B cell (primary cell): ENCODE results near the gene CGB1. TPM values are rescaled to one million over a fixed set of nuclear protein-coding genes. Genes with fewer than 3 reads are reported as not detected.

Experiments used
- polyA plus RNA-seq: library from polyadenylated mRNA; depleted of rRNA; stranded (reverse); fragments of >200 nt; gene quantifications from 2 replicates; pipeline ENCODE4 v1.2.3, GENCODE V29; 2012
- small RNA-seq: library from RNA; depleted of rRNA; stranded (forward); fragments of <200 nt; gene quantifications from one replicate; pipeline ENCODE3, GENCODE V24; 2012; ENCODE audit warnings: low replicate concordance, low read depth; ENCODE audit not compliant: insufficient read length
- total RNA-seq, 2 donors: library from RNA; stranded (reverse); fragments of 120-200 nt in 1 of 2; gene quantifications; 1 replicate in 1 of 2; 2 replicates in 1 of 2; pipeline versions ENCODE4 v1.2.3 to v1.2.4, GENCODE V29; 2013 to 2022

Gene CGB1
- total and polyA plus RNA-seq, 2 donors (not counting 1 experiment from before 2014, with no cell fraction given): not detected

Small RNAs within 50 kb of the gene (small RNA-seq; reads per million reads assigned to genes)
- gene MIR6798 (not detected), gene RN7SL708P (not detected)

Other genes with a start within 250 kb of the CGB1 start
- 39.1 and 42.9 TPM in 2 replicates for gene BCAT2, start 225.9 kb downstream of the CGB1 start, total RNA-seq
- 27.4 and 36.3 TPM in 2 replicates for gene BCAT2, start 225.9 kb downstream of the CGB1 start, polyA plus RNA-seq
- 2.9 and 5.1 TPM in 2 replicates for gene HSD17B14, start 200.4 kb downstream of the CGB1 start, total RNA-seq
- gene HSD17B14, start 200.4 kb downstream of the CGB1 start, polyA plus RNA-seq: 1.8 and 2.5 TPM in 2 replicates
- gene PLEKHA4, start 168.3 kb downstream of the CGB1 start, total RNA-seq: 5.5 and 6.2 TPM in 2 replicates
- 4.3 and 6.0 TPM in 2 replicates for gene PLEKHA4, start 168.3 kb downstream of the CGB1 start, polyA plus RNA-seq
- 122 and 128 TPM in 2 replicates for gene PPP1R15A, start 164.5 kb downstream of the CGB1 start, total RNA-seq
- gene PPP1R15A, start 164.5 kb downstream of the CGB1 start, polyA plus RNA-seq: 1,029 and 1,214 TPM in 2 replicates
- gene TULP2, start 138.2 kb downstream of the CGB1 start, total RNA-seq: not detected in 2 replicates
- gene TULP2, start 138.2 kb downstream of the CGB1 start, polyA plus RNA-seq: not detected in 2 replicates
- 134 and 136 TPM in 2 replicates for gene NUCB1, start 136.6 kb downstream of the CGB1 start, total RNA-seq
- gene NUCB1, start 136.6 kb downstream of the CGB1 start, polyA plus RNA-seq: 85.9 and 118 TPM in 2 replicates
- 0.64 TPM in 1 of 2 replicates, not detected in the other for gene DHDH, start 103.2 kb downstream of the CGB1 start, total RNA-seq
- gene DHDH, start 103.2 kb downstream of the CGB1 start, polyA plus RNA-seq: 0.82 TPM in 1 of 2 replicates, not detected in the other
- gene BAX, start 82.0 kb downstream of the CGB1 start, total RNA-seq: 92.7 and 95.3 TPM in 2 replicates
- 109 and 114 TPM in 2 replicates for gene BAX, start 82.0 kb downstream of the CGB1 start, polyA plus RNA-seq
- 881 and 937 TPM in 2 replicates for gene FTL, start 71.6 kb downstream of the CGB1 start, total RNA-seq
- 534 and 832 TPM in 2 replicates for gene FTL, start 71.6 kb downstream of the CGB1 start, polyA plus RNA-seq
- gene GYS1, start 43.6 kb downstream of the CGB1 start, total RNA-seq: 62.7 and 63.0 TPM in 2 replicates
- gene GYS1, start 43.6 kb downstream of the CGB1 start, polyA plus RNA-seq: 22.7 and 28.9 TPM in 2 replicates
- gene RUVBL2, start 43.0 kb downstream of the CGB1 start, total RNA-seq: 36.1 and 44.8 TPM in 2 replicates
- gene RUVBL2, start 43.0 kb downstream of the CGB1 start, polyA plus RNA-seq: 50.7 and 57.4 TPM in 2 replicates
- gene LHB, start 19.8 kb downstream of the CGB1 start, total RNA-seq: 1.1 TPM in 1 of 2 replicates, not detected in the other
- gene LHB, start 19.8 kb downstream of the CGB1 start, polyA plus RNA-seq: 1.6 and 4.7 TPM in 2 replicates
- gene CGB3, start 12.6 kb downstream of the CGB1 start, total RNA-seq: not detected in 2 replicates
- gene CGB3, start 12.6 kb downstream of the CGB1 start, polyA plus RNA-seq: not detected in 2 replicates
- gene CGB2, start 5.0 kb downstream of the CGB1 start, total RNA-seq: not detected in 2 replicates
- gene CGB2, start 5.0 kb downstream of the CGB1 start, polyA plus RNA-seq: not detected in 2 replicates
- gene CGB5, start 7.0 kb upstream of the CGB1 start, total RNA-seq: not detected in 2 replicates
- not detected in 2 replicates for gene CGB5, start 7.0 kb upstream of the CGB1 start, polyA plus RNA-seq
- gene CGB8, start 12.2 kb upstream of the CGB1 start, total RNA-seq: not detected in 2 replicates
- gene CGB8, start 12.2 kb upstream of the CGB1 start, polyA plus RNA-seq: not detected in 2 replicates
- gene CGB7, start 20.9 kb upstream of the CGB1 start, total RNA-seq: not detected in 2 replicates
- not detected in 2 replicates for gene CGB7, start 20.9 kb upstream of the CGB1 start, polyA plus RNA-seq
- gene NTF4, start 27.9 kb upstream of the CGB1 start, total RNA-seq: not detected in 2 replicates
- gene NTF4, start 27.9 kb upstream of the CGB1 start, polyA plus RNA-seq: not detected in 2 replicates
- 0.10 TPM in 1 of 2 replicates, not detected in the other for gene KCNA7, start 35.8 kb upstream of the CGB1 start, total RNA-seq
- not detected in 2 replicates for gene KCNA7, start 35.8 kb upstream of the CGB1 start, polyA plus RNA-seq
- 598 and 610 TPM in 2 replicates for gene SNRNP70, start 48.6 kb upstream of the CGB1 start, total RNA-seq
- 954 and 1,219 TPM in 2 replicates for gene SNRNP70, start 48.6 kb upstream of the CGB1 start, polyA plus RNA-seq
- 12.4 and 13.1 TPM in 2 replicates for gene LIN7B, start 77.5 kb upstream of the CGB1 start, total RNA-seq
- gene LIN7B, start 77.5 kb upstream of the CGB1 start, polyA plus RNA-seq: 7.4 and 7.5 TPM in 2 replicates
- gene C19orf73, start 82.2 kb upstream of the CGB1 start, total RNA-seq: 3.9 and 5.3 TPM in 2 replicates
- 8.2 and 9.8 TPM in 2 replicates for gene C19orf73, start 82.2 kb upstream of the CGB1 start, polyA plus RNA-seq
- 0.80 and 3.4 TPM in 2 replicates for gene PPFIA3, start 82.6 kb upstream of the CGB1 start, total RNA-seq
- 1.5 and 2.1 TPM in 2 replicates for gene PPFIA3, start 82.6 kb upstream of the CGB1 start, polyA plus RNA-seq
- not detected in 2 replicates for gene HRC, start 118.5 kb upstream of the CGB1 start, total RNA-seq
- gene HRC, start 118.5 kb upstream of the CGB1 start, polyA plus RNA-seq: not detected in 2 replicates
- gene TRPM4, start 120.9 kb upstream of the CGB1 start, total RNA-seq: not detected in 2 replicates
- 0.24 TPM in 1 of 2 replicates, not detected in the other for gene TRPM4, start 120.9 kb upstream of the CGB1 start, polyA plus RNA-seq